Stomach (tissue), 4 donors: ENCODE data around the gene EPHA6.

Experiments used
- CTCF ChIP-seq, 7 experiments: fragments of 450-650 bp in 4 of 7; fragments of 200-600 bp in 3 of 7; sonication (generic) in 3 of 7; IDR thresholded peaks; one replicate each; pipeline ENCODE4 v1.5.1; 2016 to 2019; ENCODE audit warnings: antibody characterized with exemption in 7 of 7, control low read depth in 2 of 7, mild to moderate bottlenecking in 1 of 7
- POLR2A ChIP-seq, 4 donors: fragments of 450-650 bp; IDR thresholded peaks; one replicate each; pipeline ENCODE4 v1.6.1; 2016; ENCODE audit warnings: antibody characterized with exemption in 4 of 4, control low read depth in 2 of 4, mild to moderate bottlenecking in 1 of 4, moderate library complexity in 1 of 4

GRCh38 chr3:97497138-97497537 lies 682.7 kb downstream of the EPHA6 start:
- TF ChIP-seq POLR2A (IDR thresholded peaks at IDR 0.05) = no peak
- no peak for TF ChIP-seq CTCF (IDR thresholded peaks at IDR 0.05)
